ENCODE measurements around the gene MTG2. TPM values are rescaled to one million over a fixed set of nuclear protein-coding genes. Genes with fewer than 3 reads are reported as not detected.

Gene MTG2
- total and polyA plus RNA-seq, 2 of the 13 experiments (the other 11 are each of a cell fraction or from before 2014, with no cell fraction given), result 20.4 to 37.8 TPM

GRCh38 chr20:62182469-62183425 is at the start of gene MTG2 (continued):
- TF ChIP-seq FOXO4 (CRISPR knock-in tag; conservative IDR thresholded peaks at IDR 0.05) (0 out of 2 replicates have a peak, but pooled peaks have one; percentile 9), AKNA (CRISPR knock-in tag; IDR thresholded peaks at IDR 0.05; ENCODE audit: borderline replicate concordance) (peak; percentile 93), ATF2 (CRISPR knock-in tag; IDR thresholded peaks at IDR 0.05) (peak; percentile 85), MBNL3 (CRISPR knock-in tag; conservative IDR thresholded peaks at IDR 0.05) (no peak), PRDM15 (CRISPR knock-in tag; IDR thresholded peaks at IDR 0.05) (peak; percentile 86), HNRNPUL1 (IDR thresholded peaks at IDR 0.05; ENCODE audit: low read depth, low read length) (peak; percentile 88), RAD21 (CRISPR knock-in tag; IDR thresholded peaks at IDR 0.05) (peak; percentile 79), LRRFIP1 (CRISPR knock-in tag; conservative IDR thresholded peaks at IDR 0.05) (no peak), ZBTB34 (CRISPR knock-in tag; IDR thresholded peaks at IDR 0.05) (peak; percentile 83), ZEB1 (IDR thresholded peaks at IDR 0.05; ENCODE audit: insufficient replicate concordance, low read depth) (peak; percentile 18)

Measured in HepG2 (cell line).